HG02885 (cell line): Measurements from ENCODE around the gene SLC33A1.
"Not testable (repeated sequence)": the region's sequence is repeated elsewhere in the genome, so short reads cannot be mapped to it uniquely, and the experiment has no call there.

Experiments used
- ATAC-seq: cut with Tn5 transposase; IDR thresholded peaks from one replicate; pipeline ENCODE4 v1.9.1; 2021; ENCODE audit warnings: mild to moderate bottlenecking; ENCODE audit not compliant: unreplicated experiment, poor library complexity

SLC33A1 gene

GRCh38 chr3:155854141-155854940, at the start of gene SLC33A1:
TSS of gene SLC33A1 (minus strand) at chr3:155854427. CDS start at chr3:155853997, 430 bp downstream.
- ATAC-seq = peak; percentile 92

DNA sequence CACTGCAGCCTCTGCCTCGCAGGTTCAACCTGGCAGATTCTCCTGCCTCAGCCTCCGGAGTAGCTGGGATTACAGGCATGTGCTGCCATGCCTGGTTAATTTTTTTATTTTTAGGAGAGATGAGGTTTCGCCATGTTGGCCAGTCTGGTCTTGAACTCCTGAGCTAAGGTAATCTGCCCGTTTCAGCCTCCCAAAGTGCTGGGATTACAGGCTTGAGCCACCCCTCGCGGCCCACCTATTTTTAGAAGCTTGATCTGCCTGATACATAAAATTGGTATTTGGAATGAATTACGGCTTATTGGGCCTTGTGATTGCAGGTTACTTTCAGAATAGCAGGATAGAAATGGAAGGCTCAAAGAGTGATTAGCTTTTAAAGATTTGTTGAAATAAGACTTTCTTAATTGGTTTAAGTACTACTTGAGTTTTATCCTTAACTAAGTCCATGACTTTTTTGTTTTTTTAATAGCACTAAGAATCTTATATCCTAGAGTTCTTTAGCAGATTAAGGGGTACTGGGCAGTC, 41.2 kb upstream of the SLC33A1 start:
- no peak for ATAC-seq

GRCh38 chr3:155891321-155891720, 37.1 kb upstream of the SLC33A1 start:
- no peak for ATAC-seq

- ATAC-seq = peak; percentile 49
Observed at GRCh38 chr3:155890671-155891190, 36.5 kb upstream of the SLC33A1 start.

DNA sequence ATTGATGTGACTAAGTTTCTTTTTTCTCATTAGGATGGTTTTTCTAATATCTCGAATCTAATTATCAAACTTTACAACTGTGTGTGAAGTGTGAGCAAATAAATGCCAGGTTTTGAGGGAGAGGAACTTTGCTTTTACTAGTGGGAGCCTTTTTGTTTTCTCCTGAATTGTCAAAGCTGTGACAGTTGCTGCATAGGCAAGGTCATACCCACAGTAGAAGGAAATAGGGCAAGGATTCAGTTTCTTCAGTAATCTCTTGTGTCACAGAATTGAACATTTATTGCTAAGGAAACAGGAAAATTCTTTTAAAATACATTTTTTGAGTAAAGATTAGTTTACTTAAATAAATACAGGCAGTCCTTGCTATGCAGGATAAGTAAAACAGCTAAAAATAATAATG, 35.7 kb upstream of the SLC33A1 start:
- no peak for ATAC-seq

DNA sequence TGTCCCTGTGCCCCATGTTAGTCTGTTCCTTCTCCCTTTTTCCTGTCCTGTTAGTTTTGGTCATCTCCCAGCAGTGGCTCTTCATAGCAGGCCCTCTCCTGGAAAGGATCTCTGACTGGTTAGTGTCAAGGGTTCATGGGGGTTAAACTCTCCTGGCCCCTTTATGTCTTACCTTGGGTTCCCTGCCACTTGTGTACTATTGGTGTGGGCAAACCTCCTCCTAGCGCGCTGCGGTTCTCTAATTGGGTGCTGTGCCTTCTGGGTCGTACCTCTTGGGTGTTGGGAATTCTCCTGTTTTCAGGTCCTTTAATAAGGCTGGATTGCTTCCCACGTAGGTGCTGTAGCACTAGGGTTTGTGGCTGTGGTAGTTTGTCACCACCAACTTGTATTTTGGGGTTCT, 35.0 kb upstream of the SLC33A1 start:
- no peak for ATAC-seq

DNA sequence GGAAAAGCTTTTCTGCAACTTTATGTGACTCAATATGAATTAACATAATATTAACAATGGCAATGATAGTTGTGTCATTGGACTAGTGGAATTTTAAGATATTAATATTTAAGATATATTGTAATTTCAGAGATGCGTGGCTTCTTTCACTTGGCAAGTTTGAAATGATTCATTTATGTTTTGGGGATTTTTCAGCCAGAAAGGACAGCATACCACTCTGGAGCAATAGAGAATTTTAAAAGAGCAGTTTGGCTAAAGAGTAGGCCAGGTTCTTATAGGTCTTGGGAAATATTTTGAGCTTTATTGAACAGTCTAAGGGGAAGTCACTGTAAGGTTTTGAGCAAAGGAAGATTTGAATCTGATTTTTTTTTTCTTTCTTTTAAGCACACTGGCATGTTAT, 32.7 kb upstream of the SLC33A1 start:
- ATAC-seq = no peak

DNA sequence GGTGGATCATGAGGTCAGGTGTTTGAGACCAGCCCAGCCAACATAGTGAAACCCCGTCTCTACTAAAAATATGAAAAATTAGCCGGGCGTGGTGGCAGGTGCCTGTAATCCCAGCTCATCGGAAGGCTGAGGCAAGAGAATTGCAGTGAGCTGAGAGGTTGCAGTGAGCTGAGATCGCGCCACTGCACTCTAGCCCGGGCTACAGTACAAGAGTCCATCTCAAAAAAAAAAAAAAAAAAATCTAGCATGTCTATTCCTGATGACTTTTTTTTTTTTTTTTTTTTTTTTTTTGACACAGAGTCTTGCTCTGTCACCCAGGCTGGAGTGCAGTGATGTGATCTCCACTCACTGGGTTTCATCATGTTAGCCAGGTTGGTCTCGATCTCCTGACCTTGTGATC, 32.1 kb upstream of the SLC33A1 start:
- not testable (repeated sequence) for ATAC-seq

GRCh38 chr3:155885292-155885691, 31.1 kb upstream of the SLC33A1 start:
- no peak for ATAC-seq

DNA sequence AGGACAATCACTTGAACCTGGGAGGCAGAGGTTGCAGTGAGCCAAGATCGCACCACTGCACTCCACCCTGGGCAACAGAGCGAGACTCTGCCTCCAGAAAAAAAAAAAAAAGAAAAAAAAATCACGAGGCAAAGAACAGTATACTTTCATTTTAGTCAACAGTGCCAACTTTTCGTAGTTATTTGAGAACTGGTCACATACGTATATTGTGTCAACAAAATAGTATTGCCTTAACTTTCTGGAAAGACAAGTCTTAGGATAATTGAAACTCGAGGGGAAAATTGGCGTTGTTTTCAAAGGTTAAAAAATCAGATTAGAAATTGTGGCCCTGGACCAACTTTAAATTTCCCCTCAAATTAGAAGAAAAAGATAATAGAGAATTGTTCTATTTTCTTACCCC, 30.1 kb upstream of the SLC33A1 start:
- no peak for ATAC-seq

DNA sequence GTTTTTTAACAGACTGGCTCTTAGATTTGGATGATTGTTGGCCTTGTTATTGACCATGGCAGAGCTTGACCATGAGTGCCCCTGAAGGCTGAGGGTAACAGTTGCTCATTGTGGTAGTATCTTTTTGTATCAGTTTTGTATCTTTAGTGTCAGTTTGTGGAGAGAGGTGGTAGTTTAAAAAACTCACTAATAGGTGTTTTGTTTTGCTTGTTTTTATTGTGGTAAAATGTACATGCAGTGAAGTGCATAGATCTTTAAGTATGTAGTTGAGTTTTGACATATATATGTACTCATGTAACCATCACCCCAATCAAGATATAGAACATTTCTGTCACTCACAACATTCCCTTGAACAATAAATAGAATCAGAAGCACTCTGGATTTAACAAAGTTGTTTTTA, 26.1 kb upstream of the SLC33A1 start:
- peak; percentile 40 for ATAC-seq

- no peak for ATAC-seq
Observed at GRCh38 chr3:155876503-155876902, 22.3 kb upstream of the SLC33A1 start.

- no peak for ATAC-seq
Observed at GRCh38 chr3:155876037-155876436, 21.8 kb upstream of the SLC33A1 start.

DNA sequence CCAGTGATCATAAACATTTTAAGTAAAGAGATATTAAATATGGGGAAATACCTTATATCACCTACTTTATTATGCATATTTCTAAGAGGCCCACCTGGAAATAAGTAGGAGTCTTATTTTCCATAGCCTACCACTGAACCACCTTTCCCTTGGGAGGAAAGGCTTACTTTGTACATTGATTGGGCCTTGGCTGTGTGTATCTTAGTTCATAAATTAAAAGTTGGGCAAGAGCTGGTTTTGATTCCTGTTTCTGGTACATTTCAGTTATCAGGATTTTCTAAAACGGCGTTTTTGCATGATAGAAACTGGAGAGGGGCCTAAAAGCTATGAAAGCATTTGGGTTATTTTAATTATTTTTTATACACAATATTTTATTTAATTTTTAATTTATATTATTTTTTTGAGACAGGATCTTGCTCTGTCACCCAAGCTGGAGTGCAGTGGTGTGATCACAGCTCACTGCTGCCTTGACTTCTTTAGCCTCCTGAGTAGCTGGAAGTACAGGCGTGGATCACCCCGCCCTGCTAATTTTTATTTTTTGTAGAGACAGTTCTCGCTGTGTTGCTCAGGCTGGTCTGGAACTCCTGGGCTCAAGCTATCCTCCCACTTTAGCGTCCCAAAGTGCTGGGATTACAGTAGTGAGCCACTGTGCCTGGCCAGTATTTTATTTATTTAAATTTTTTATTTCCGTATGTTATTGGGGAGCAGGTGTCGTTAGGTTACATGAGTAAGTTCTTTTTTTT, 18.8 kb upstream of the SLC33A1 start:
- no peak for ATAC-seq

DNA sequence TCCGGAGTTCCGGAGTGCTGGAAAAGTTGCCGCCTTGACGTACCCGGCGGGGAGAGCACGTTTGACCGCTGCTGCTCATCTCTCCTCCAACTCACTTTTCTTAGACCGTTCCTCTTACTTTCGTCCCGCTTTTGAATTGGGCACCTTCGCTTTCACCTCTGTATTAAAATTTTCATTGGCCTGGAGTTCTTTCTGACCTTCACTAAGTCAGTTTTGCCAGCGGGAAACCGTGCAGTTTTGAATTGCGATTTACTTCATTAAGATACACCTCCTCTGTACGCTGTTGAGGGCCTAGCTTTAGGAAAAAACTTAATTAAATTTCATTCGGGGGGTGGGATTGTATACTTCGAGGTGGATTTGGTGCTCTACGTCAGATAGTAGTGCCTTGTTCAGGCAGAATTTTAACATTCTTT, 17.5 kb upstream of the SLC33A1 start:
- ATAC-seq = peak; percentile 4

DNA sequence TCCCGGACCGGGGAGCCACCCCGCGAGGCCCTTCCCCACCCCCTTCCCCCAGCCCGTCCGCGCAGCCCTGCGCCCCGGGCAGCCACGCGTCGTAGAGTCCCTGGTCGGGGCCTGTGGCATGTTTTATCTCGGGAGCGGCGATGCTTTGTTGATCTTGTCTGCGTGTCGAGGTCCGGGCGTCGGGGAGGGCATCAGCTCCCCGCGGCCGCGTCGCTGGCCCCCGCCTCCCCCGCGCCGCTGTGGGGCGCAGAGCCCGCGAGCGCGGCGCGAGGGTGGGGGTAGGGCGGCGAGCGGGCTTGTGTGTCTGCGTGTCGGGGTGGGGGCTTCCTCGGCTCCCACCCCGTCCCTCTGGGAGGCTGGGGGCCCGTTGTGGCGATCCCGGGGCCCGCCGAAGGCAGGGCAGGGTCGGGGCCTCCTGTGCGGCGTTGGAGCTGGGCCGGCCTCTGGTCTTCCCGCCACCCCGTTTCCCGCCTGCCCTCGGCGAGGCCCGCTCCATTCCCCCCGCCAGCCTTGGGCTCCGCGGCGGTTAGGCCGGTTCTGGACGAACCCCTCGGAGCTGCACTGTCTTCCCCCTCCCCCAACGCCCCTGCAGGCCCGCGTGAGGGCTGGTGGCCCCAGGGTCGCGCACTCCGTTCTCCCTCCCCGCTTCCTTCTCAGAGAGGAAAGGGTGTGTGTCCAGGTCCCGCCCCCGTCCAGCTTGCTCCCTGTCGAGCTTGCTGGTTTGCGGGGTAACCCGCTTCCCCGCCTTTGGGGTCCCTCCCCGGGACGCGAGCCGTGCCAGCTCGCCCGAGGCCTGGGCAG, 16.9 kb upstream of the SLC33A1 start:
- ATAC-seq = peak; percentile 29

GRCh38 chr3:155870133-155870944, 16.1 kb upstream of the SLC33A1 start, which contains the start of gene GMPS:
TSS of gene GMPS (plus strand) at chr3:155870650. CDS start at chr3:155870871, 221 bp downstream.
- ATAC-seq = peak; percentile 89

DNA sequence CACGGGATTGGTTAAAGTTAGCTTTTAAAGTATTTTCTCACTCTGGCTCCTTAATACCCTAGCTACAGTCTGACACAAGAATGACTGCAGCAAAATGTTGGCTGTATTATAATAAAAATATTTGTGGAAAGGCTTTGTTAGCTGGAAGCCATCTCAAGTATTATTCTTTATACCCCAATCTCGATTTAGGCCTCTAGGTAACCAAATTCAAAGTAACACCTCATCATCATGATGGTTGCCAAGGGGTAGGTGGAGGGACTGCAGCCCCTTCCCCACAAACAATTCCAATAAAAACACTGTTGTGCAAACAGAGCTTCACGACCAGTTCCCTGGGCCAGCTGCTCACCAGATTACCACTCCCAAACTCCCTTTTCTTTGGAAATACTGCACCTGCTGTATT, 15.5 kb upstream of the SLC33A1 start:
- ATAC-seq = no peak

- no peak for ATAC-seq
Observed at GRCh38 chr3:155863072-155863784, 9.0 kb upstream of the SLC33A1 start.
